Measurements from ENCODE around the gene TMEFF2.

The TMEFF2 gene

GRCh38 chr2:191979221-191979730, 215.5 kb downstream of the TMEFF2 start:
- H3K4me3 ChIP-seq (ENCODE audit: low read depth, low read length): no peak overlapping the region
- TF ChIP-seq, protein P1, sequence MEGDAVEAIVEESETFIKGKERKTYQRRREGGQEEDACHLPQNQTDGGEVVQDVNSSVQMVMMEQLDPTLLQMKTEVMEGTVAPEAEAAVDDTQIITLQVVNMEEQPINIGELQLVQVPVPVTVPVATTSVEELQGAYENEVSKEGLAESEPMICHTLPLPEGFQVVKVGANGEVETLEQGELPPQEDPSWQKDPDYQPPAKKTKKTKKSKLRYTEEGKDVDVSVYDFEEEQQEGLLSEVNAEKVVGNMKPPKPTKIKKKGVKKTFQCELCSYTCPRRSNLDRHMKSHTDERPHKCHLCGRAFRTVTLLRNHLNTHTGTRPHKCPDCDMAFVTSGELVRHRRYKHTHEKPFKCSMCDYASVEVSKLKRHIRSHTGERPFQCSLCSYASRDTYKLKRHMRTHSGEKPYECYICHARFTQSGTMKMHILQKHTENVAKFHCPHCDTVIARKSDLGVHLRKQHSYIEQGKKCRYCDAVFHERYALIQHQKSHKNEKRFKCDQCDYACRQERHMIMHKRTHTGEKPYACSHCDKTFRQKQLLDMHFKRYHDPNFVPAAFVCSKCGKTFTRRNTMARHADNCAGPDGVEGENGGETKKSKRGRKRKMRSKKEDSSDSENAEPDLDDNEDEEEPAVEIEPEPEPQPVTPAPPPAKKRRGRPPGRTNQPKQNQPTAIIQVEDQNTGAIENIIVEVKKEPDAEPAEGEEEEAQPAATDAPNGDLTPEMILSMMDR (IDR thresholded peaks at IDR 0.05; ENCODE audit: borderline replicate concordance, insufficient read depth, low read depth, low read length): no peak

GRCh38 chr2:191977754-191978153, 217.0 kb downstream of the TMEFF2 start:
- TF ChIP-seq, protein P1 (IDR thresholded peaks at IDR 0.05; ENCODE audit: borderline replicate concordance, insufficient read depth, low read depth, low read length): no peak
- H3K4me3 ChIP-seq (ENCODE audit: low read depth, low read length): no peak overlapping the region

- TF ChIP-seq, protein P1 (IDR thresholded peaks at IDR 0.05; ENCODE audit: borderline replicate concordance, insufficient read depth, low read depth, low read length): no peak
- no peak overlapping the region for H3K4me3 ChIP-seq (ENCODE audit: low read depth, low read length)
Measured at GRCh38 chr2:191976436-191976835, 218.3 kb downstream of the TMEFF2 start.

DNA sequence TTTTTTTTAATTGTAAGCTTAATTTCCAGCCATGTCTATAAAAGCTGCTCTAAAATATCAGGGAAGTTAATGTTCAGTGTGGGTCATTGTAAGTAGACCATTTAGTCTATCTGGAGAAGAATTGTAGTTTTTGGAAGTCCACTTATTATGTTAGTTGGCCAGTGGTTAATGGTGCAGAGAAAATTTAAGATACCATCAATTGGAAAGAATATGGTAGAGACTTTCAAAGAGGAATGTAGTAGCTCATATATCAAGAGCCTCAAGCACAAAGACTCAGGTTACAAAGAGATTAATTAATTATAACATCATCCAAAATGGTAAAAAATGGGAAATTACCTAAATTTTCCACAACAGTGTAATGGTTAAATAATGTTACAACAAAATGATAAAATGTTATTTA, 220.1 kb downstream of the TMEFF2 start:
- H3K4me3 ChIP-seq (ENCODE audit: low read depth, low read length): no peak overlapping the region
- TF ChIP-seq, protein P1 (IDR thresholded peaks at IDR 0.05; ENCODE audit: borderline replicate concordance, insufficient read depth, low read depth, low read length): no peak

GRCh38 chr2:191970867-191971266, 223.9 kb downstream of the TMEFF2 start:
- H3K4me3 ChIP-seq (ENCODE audit: low read depth, low read length): no peak overlapping the region
- TF ChIP-seq, protein P1 (IDR thresholded peaks at IDR 0.05; ENCODE audit: borderline replicate concordance, insufficient read depth, low read depth, low read length): no peak

DNA sequence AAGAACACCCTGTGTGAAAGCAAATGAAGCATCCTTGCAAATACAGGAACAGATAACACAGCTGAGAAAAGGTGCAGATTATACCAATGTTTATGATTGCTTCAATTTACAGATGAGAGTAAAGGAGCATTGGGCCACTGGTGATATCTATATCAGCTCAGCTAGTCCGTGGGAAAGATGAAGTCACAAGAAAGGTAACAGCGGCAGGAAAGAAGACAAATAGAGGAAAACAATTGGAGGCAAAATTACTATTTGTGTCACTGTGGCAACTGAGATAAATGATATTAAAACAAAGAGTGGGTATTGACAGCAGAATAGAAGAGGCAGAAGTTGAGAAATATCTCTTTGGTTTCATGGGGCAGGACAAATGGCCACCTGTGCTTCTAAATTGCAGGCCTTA, 226.6 kb downstream of the TMEFF2 start:
- no peak overlapping the region for H3K4me3 ChIP-seq (ENCODE audit: low read depth, low read length)
- TF ChIP-seq, protein P1 (IDR thresholded peaks at IDR 0.05; ENCODE audit: borderline replicate concordance, insufficient read depth, low read depth, low read length): no peak

- no peak overlapping the region for H3K4me3 ChIP-seq (ENCODE audit: low read depth, low read length)
- TF ChIP-seq, protein P1 (IDR thresholded peaks at IDR 0.05; ENCODE audit: borderline replicate concordance, insufficient read depth, low read depth, low read length): no peak
Measured at GRCh38 chr2:191965733-191966132, 229.0 kb downstream of the TMEFF2 start.
